Stomach (tissue), 4 donors: ENCODE results near the gene NOSTRIN.

ENCODE experiments used
- POLR2A ChIP-seq, 4 donors: fragments of 450-650 bp; IDR thresholded peaks; one replicate each; pipeline ENCODE4 v1.6.1; 2016; ENCODE audit warnings: antibody characterized with exemption in 4 of 4, control low read depth in 2 of 4, mild to moderate bottlenecking in 1 of 4, moderate library complexity in 1 of 4
- POLR2AphosphoS5 ChIP-seq, 3 donors: sonication (generic); formaldehyde crosslinking; IDR thresholded peaks; one replicate each; pipeline ENCODE4 v1.6.1; 2016; ENCODE audit warnings: antibody characterized with exemption in 3 of 3

GRCh38 chr2:168790226-168790902 is 12.1 kb upstream of the NOSTRIN start:
- TF ChIP-seq POLR2A (IDR thresholded peaks at IDR 0.05) (no peak), POLR2AphosphoS5 (IDR thresholded peaks at IDR 0.05) (no peak)
